ENCODE measurements around the gene STARD5. TPM values are rescaled to one million over a fixed set of nuclear protein-coding genes. Genes with fewer than 3 reads are reported as not detected.
"Not testable (repeated sequence)": the region's sequence is repeated elsewhere in the genome, so short reads cannot be mapped to it uniquely, and the experiment has no call there.

Gene STARD5
- total RNA-seq, 1 experiment from 2014 or later = 0.22 TPM

DNA sequence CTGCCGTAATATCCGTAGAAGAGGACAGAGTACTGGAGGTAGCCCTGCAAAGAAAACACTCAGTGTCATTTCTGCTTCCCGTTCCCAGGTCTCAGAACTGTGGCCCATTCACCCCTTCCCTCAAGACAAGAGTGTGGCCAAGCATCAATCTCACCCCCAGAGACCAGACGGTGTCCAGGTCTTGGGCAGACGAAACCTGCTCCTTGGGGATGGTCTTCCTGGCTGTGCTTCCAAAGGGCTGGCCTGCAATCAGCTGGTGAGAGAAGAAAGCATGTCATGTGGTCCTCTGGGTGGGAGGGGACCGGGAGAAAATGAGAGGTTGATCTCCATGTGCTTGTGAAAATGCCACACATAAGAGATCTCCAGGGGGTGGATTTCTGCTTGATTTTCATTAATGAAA is 34.3 kb upstream of the STARD5 start:
- Histone ChIP-seq H3K9me3 (ENCODE audit: low read length) (no peaks in the 10 kb centered on the region), H3K27ac (ENCODE audit: low read length) (no peak overlapping the region), H3K79me2 (ENCODE audit: low read length) (no peaks in the 10 kb centered on the region), H3K9ac (ENCODE audit: low read length) (no peak overlapping the region), H4K20me1 (ENCODE audit: insufficient read depth, low read depth, low read length) (no peaks in the 10 kb centered on the region), H3K27me3 (ENCODE audit: low read length) (no peaks in the 10 kb centered on the region), H3K4me2 (ENCODE audit: low read depth, low read length, poor library complexity, severe bottlenecking) (no peak overlapping the region), H3K36me3 (ENCODE audit: insufficient read depth, low read length) (no peaks in the 10 kb centered on the region), H3K9me2 (replicated peaks; ENCODE audit: insufficient read depth, low read length) (no peaks in the 10 kb centered on the region), H3K4me3 (ENCODE audit: low read length) (no peak overlapping the region), H2AFZ (ENCODE audit: low read length) (no peak overlapping the region), H3K4me1 (ENCODE audit: low read length) (no peaks in the 10 kb centered on the region)
- DNase-seq = no peak

DNA sequence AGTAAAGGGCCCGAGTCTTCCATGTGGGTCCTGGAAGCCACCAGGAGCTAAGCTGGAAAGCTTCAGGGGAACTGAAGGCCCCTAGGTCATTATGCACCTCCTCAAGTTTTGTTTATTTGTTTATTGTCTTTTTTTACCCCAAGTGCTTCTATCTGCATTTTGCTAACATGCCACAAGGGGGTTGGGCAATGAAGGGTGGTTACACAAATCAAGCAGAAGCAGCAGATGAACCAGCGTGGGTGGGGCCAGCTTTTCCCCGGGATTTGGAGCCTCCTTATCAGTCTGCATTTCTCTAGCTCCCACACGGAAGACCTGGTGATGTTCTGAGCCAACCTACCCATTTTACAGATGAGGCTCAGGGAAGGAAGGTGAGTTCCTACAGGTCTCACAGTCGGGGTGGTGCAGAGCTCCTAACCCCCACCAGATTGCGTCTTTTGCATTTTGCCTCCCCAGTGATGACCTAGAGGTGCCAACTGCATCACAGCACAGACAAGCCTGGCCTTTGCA is 33.3 kb upstream of the STARD5 start:
- Histone ChIP-seq H3K79me2 (ENCODE audit: low read length) (no peaks in the 10 kb centered on the region), H3K27me3 (ENCODE audit: low read length) (no peaks in the 10 kb centered on the region), H3K9me3 (ENCODE audit: low read length) (no peaks in the 10 kb centered on the region), H3K27ac (ENCODE audit: low read length) (no peak overlapping the region), H3K9ac (ENCODE audit: low read length) (no peak overlapping the region), H3K4me3 (ENCODE audit: low read length) (no peak overlapping the region), H3K4me2 (ENCODE audit: low read depth, low read length, poor library complexity, severe bottlenecking) (no peak overlapping the region), H3K4me1 (ENCODE audit: low read length) (no peaks in the 10 kb centered on the region), H3K36me3 (ENCODE audit: insufficient read depth, low read length) (no peaks in the 10 kb centered on the region), H2AFZ (ENCODE audit: low read length) (no peak overlapping the region), H4K20me1 (ENCODE audit: insufficient read depth, low read depth, low read length) (no peaks in the 10 kb centered on the region), H3K9me2 (replicated peaks; ENCODE audit: insufficient read depth, low read length) (no peaks in the 10 kb centered on the region)
- DNase-seq = no peak

DNA sequence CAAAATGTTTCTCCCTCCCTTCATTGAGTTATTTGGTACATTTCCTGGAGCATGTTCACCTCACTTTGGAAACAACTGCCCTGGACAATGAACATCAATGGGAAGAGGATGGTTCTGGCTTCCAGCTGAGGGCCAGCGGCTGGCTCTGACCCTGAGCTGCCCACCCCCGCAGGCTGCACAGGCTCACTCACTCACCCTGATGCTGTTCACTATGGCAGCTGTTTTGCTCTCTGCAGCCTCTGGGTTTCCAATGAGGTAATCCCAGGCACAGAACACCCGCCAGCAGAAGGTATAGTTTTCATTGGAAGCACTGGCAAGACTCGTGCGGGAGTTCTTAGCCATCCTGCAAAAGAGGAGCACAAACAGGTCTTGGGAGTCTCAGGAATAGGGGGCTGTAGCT is 32.3 kb upstream of the STARD5 start:
- no peak for DNase-seq
- no peaks in the 10 kb centered on the region for H3K9me2 ChIP-seq (replicated peaks; ENCODE audit: insufficient read depth, low read length)
- H3K79me2 ChIP-seq (ENCODE audit: low read length) = no peaks in the 10 kb centered on the region
- no peaks in the 10 kb centered on the region for H3K4me1 ChIP-seq (ENCODE audit: low read length)
- H3K9ac ChIP-seq (ENCODE audit: low read length) = no peak overlapping the region
- no peak overlapping the region for H3K27ac ChIP-seq (ENCODE audit: low read length)
- no peaks in the 10 kb centered on the region for H4K20me1 ChIP-seq (ENCODE audit: insufficient read depth, low read depth, low read length)
- no peak overlapping the region for H3K4me3 ChIP-seq (ENCODE audit: low read length)
- H3K36me3 ChIP-seq (ENCODE audit: insufficient read depth, low read length) = no peaks in the 10 kb centered on the region
- no peaks in the 10 kb centered on the region for H3K27me3 ChIP-seq (ENCODE audit: low read length)
- H3K9me3 ChIP-seq (ENCODE audit: low read length) = no peaks in the 10 kb centered on the region
- H2AFZ ChIP-seq (ENCODE audit: low read length) = no peak overlapping the region
- H3K4me2 ChIP-seq (ENCODE audit: low read depth, low read length, poor library complexity, severe bottlenecking) = no peak overlapping the region

DNA sequence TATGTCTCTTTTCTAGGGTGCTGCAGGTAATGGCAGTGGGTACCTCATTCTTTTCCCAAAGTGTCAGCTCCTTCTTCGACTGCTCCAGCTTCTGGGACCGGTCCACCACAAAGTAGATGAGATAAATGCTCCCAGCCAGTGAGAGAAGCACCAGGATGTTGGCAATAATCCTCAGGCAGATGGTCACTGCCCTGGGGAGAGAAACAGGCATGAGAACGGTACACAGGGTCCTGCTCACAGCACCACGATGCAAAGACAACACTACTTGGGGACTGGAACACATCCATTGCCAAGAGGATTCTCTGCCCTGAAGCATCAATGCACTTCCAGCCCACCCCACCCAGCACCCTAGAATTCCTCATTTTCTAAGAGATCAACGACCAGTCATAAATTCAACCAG is 27.7 kb upstream of the STARD5 start:
- Histone ChIP-seq H3K4me3 (ENCODE audit: low read length) (no peak overlapping the region), H3K27ac (ENCODE audit: low read length) (no peak overlapping the region), H3K27me3 (ENCODE audit: low read length) (no peaks in the 10 kb centered on the region), H4K20me1 (ENCODE audit: insufficient read depth, low read depth, low read length) (no peaks in the 10 kb centered on the region), H3K9me3 (ENCODE audit: low read length) (no peaks in the 10 kb centered on the region), H3K4me2 (ENCODE audit: low read depth, low read length, poor library complexity, severe bottlenecking) (no peak overlapping the region), H3K4me1 (ENCODE audit: low read length) (no peaks in the 10 kb centered on the region), H3K9ac (ENCODE audit: low read length) (no peak overlapping the region), H3K9me2 (replicated peaks; ENCODE audit: insufficient read depth, low read length) (no peaks in the 10 kb centered on the region), H3K79me2 (ENCODE audit: low read length) (no peaks in the 10 kb centered on the region), H2AFZ (ENCODE audit: low read length) (no peak overlapping the region), H3K36me3 (ENCODE audit: insufficient read depth, low read length) (no peaks in the 10 kb centered on the region)
- DNase-seq = no peak

DNA sequence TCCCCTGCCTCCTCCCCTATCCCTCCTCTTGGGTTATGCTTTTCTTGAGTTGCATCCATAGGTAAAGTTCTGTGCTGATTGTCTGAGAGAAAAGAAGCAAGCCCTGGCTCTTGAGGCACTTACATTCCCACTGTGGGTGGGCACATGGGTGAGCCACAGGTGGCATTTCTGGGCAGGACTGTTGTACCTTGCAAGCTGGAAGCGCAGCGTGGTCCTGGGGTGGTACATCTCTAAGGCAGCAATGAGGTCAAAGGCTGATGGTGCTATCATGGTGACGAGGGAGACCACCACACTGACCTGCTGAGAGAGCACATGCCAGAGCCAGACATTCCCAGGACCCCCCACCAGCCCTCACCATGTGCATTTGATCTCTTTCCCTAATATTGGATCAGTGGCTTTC is 25.3 kb upstream of the STARD5 start:
- H3K4me3 ChIP-seq (ENCODE audit: low read length) = no peak overlapping the region
- no peak for DNase-seq
- H3K9me2 ChIP-seq (replicated peaks; ENCODE audit: insufficient read depth, low read length) = no peaks in the 10 kb centered on the region
- H3K27me3 ChIP-seq (ENCODE audit: low read length) = no peaks in the 10 kb centered on the region
- no peaks in the 10 kb centered on the region for H3K4me1 ChIP-seq (ENCODE audit: low read length)
- H3K9me3 ChIP-seq (ENCODE audit: low read length) = no peaks in the 10 kb centered on the region
- no peaks in the 10 kb centered on the region for H4K20me1 ChIP-seq (ENCODE audit: insufficient read depth, low read depth, low read length)
- H3K9ac ChIP-seq (ENCODE audit: low read length) = no peak overlapping the region
- no peak overlapping the region for H2AFZ ChIP-seq (ENCODE audit: low read length)
- H3K79me2 ChIP-seq (ENCODE audit: low read length) = no peaks in the 10 kb centered on the region
- no peak overlapping the region for H3K4me2 ChIP-seq (ENCODE audit: low read depth, low read length, poor library complexity, severe bottlenecking)
- no peaks in the 10 kb centered on the region for H3K36me3 ChIP-seq (ENCODE audit: insufficient read depth, low read length)
- no peak overlapping the region for H3K27ac ChIP-seq (ENCODE audit: low read length)

DNA sequence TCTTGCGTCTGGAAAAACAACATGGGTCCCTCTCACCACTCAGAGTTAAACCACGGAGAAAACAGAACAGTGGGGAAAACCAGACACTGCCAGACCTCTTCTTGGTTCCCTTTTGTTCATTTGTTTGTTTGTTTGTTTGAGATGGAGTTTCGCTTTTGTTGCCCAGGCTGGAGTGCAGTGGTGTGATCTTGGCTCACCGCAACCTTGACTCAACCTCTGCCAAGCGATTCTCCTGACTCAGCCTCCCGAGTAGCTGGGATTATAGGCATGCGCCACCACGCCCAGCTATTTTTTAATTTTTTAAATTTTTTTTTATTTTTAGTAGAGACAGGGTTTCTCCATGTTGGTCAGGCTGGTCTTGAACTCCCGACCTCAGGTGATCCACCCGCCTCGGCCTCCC is 24.8 kb upstream of the STARD5 start:
- not testable (repeated sequence) for H3K9me2 ChIP-seq (replicated peaks; ENCODE audit: insufficient read depth, low read length); H3K4me3 ChIP-seq (ENCODE audit: low read length); H3K9ac ChIP-seq (ENCODE audit: low read length); H3K79me2 ChIP-seq (ENCODE audit: low read length); H4K20me1 ChIP-seq (ENCODE audit: insufficient read depth, low read depth, low read length); DNase-seq; H3K27me3 ChIP-seq (ENCODE audit: low read length); H2AFZ ChIP-seq (ENCODE audit: low read length); H3K27ac ChIP-seq (ENCODE audit: low read length); H3K4me2 ChIP-seq (ENCODE audit: low read depth, low read length, poor library complexity, severe bottlenecking); H3K4me1 ChIP-seq (ENCODE audit: low read length); H3K36me3 ChIP-seq (ENCODE audit: insufficient read depth, low read length); H3K9me3 ChIP-seq (ENCODE audit: low read length)

DNA sequence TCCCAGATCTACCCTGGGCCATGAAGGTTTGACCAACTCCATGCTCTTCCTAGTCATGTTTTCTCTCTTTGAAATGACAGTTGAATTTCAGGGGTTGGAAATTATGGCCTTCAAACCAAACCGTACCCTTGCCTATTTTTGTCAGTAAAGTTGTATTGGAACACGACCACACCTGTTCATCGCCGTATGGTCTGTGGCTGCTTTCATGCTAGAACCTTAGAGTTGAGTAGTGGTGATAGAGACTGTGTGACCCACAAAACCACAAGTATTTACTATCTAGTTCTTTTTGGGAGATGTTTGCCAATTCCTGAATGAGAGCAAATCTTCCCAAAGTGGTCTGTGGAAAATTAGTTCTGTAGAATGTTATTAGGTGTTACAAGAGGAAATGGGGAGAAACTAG is 24.0 kb upstream of the STARD5 start:
- H3K27ac ChIP-seq (ENCODE audit: low read length) = no peak overlapping the region
- no peaks in the 10 kb centered on the region for H3K9me3 ChIP-seq (ENCODE audit: low read length)
- H2AFZ ChIP-seq (ENCODE audit: low read length) = no peak overlapping the region
- no peaks in the 10 kb centered on the region for H4K20me1 ChIP-seq (ENCODE audit: insufficient read depth, low read depth, low read length)
- no peak for DNase-seq
- no peaks in the 10 kb centered on the region for H3K36me3 ChIP-seq (ENCODE audit: insufficient read depth, low read length)
- no peak overlapping the region for H3K4me3 ChIP-seq (ENCODE audit: low read length)
- no peaks in the 10 kb centered on the region for H3K79me2 ChIP-seq (ENCODE audit: low read length)
- no peaks in the 10 kb centered on the region for H3K9me2 ChIP-seq (replicated peaks; ENCODE audit: insufficient read depth, low read length)
- H3K4me1 ChIP-seq (ENCODE audit: low read length) = no peaks in the 10 kb centered on the region
- no peak overlapping the region for H3K4me2 ChIP-seq (ENCODE audit: low read depth, low read length, poor library complexity, severe bottlenecking)
- H3K9ac ChIP-seq (ENCODE audit: low read length) = no peak overlapping the region
- no peaks in the 10 kb centered on the region for H3K27me3 ChIP-seq (ENCODE audit: low read length)

DNA sequence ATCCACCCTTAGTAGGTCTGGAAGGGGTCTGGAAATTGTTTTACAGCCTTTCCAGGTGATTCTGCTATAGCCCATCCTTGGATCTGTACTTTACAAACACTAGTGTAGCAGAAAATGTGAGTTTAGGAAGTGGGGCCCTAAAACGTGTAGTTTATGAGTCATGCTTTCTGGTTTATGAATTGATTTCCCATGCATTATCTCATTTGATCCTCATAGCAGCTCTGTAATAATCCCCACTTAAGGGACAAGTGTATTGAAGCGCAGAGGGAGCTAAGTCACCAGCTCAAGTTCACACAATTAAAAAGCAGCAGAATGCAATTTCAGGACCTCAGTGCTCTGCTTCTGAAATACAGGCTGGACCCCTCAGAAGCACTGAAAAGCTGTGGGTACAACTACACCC is 22.7 kb upstream of the STARD5 start:
- Histone ChIP-seq H3K9me3 (ENCODE audit: low read length) (no peaks in the 10 kb centered on the region), H3K27me3 (ENCODE audit: low read length) (no peaks in the 10 kb centered on the region), H3K79me2 (ENCODE audit: low read length) (no peaks in the 10 kb centered on the region), H3K4me2 (ENCODE audit: low read depth, low read length, poor library complexity, severe bottlenecking) (no peak overlapping the region), H3K4me1 (ENCODE audit: low read length) (no peaks in the 10 kb centered on the region), H3K36me3 (ENCODE audit: insufficient read depth, low read length) (no peaks in the 10 kb centered on the region), H2AFZ (ENCODE audit: low read length) (no peak overlapping the region), H3K9me2 (replicated peaks; ENCODE audit: insufficient read depth, low read length) (no peaks in the 10 kb centered on the region), H3K27ac (ENCODE audit: low read length) (no peak overlapping the region), H3K4me3 (ENCODE audit: low read length) (no peak overlapping the region), H4K20me1 (ENCODE audit: insufficient read depth, low read depth, low read length) (no peaks in the 10 kb centered on the region), H3K9ac (ENCODE audit: low read length) (no peak overlapping the region)
- DNase-seq = no peak

DNA sequence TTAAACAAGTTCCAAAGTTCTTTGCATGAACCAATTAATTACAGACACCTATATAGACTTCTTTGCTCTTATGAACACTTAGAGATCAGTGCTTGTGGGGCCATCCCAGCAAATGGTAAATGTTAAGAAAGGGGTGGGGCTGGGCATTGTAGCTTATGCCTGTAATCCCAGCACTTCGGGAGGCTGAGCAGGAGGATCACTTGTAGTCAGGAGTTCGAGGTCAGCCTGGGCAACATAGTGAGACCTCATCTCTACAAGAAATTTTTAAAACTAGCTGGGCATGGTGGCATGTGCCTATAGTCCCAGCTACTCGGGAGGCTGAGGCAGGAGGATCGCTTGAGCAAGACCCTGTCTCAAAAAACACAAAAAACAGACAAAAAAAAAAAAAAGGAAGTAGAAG is 19.4 kb upstream of the STARD5 start:
- Histone ChIP-seq H3K36me3 (ENCODE audit: insufficient read depth, low read length) (no peaks in the 10 kb centered on the region), H3K4me2 (ENCODE audit: low read depth, low read length, poor library complexity, severe bottlenecking) (no peak overlapping the region), H4K20me1 (ENCODE audit: insufficient read depth, low read depth, low read length) (no peaks in the 10 kb centered on the region), H3K4me3 (ENCODE audit: low read length) (no peak overlapping the region), H3K9me3 (ENCODE audit: low read length) (no peaks in the 10 kb centered on the region), H3K27me3 (ENCODE audit: low read length) (no peaks in the 10 kb centered on the region), H3K27ac (ENCODE audit: low read length) (no peak overlapping the region), H2AFZ (ENCODE audit: low read length) (no peak overlapping the region), H3K79me2 (ENCODE audit: low read length) (no peaks in the 10 kb centered on the region), H3K4me1 (ENCODE audit: low read length) (no peaks in the 10 kb centered on the region), H3K9ac (ENCODE audit: low read length) (no peak overlapping the region), H3K9me2 (replicated peaks; ENCODE audit: insufficient read depth, low read length) (no peaks in the 10 kb centered on the region)
- DNase-seq = no peak

Data from Karpas-422 (cell line).